Embryonic facial prominence (tissue), 1 donor: Measurements from ENCODE around the gene ITPR3.
"Not testable (repeated sequence)": the region's sequence is repeated elsewhere in the genome, so short reads cannot be mapped to it uniquely, and the experiment has no call there.

Experiments used
- DNase-seq: peaks from one replicate; pipeline ENCODE4 v3.0.0-alpha.2; 2016; ENCODE audit errors: extremely low spot score

ITPR3 gene

DNA sequence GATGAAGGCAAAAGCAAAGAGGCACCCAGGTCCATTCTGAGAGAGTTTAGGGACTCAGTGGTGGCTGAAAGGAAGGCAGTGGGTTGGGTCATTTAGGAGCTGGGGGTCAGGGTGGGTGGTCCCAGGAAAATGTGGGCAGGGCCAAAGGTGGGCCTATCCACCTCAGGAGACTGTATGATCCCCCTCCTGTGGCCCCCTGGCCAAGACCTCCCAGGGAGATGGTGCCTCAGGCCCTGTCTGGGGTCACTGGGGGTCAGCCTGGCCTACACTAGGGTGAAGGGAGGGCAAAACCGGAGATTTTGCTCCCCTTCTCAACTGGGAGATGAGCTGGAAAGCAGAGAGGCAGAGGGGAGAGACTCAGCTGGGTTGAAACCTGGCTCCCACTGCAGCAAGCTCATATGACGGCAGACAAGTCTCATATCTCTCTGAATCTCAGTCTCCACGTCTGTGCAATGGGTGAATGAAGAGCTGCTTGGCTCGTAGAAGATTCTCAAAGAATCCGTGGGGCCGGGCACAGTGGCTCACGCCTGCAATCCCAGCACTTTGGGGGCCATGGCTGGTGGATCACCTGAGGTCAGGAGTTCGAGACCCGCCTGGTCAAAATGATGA, 29.6 kb upstream of the ITPR3 start:
- no peak for DNase-seq

DNA sequence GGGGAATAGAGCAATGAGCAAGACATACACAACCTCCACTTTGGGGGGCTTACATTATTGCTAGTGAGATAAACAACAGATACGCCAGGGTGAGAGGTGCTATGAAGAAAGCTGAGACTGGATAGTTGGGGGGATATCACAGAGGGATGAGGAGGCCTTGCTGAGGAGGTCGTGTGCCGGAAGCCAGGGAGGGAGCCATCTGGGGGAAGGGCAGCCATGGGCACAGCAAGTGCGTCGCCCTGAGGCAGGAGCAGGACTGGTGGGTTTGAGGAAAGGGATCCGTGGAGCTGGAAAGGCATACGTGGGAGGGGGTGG, 28.9 kb upstream of the ITPR3 start:
- DNase-seq: no peak

DNA sequence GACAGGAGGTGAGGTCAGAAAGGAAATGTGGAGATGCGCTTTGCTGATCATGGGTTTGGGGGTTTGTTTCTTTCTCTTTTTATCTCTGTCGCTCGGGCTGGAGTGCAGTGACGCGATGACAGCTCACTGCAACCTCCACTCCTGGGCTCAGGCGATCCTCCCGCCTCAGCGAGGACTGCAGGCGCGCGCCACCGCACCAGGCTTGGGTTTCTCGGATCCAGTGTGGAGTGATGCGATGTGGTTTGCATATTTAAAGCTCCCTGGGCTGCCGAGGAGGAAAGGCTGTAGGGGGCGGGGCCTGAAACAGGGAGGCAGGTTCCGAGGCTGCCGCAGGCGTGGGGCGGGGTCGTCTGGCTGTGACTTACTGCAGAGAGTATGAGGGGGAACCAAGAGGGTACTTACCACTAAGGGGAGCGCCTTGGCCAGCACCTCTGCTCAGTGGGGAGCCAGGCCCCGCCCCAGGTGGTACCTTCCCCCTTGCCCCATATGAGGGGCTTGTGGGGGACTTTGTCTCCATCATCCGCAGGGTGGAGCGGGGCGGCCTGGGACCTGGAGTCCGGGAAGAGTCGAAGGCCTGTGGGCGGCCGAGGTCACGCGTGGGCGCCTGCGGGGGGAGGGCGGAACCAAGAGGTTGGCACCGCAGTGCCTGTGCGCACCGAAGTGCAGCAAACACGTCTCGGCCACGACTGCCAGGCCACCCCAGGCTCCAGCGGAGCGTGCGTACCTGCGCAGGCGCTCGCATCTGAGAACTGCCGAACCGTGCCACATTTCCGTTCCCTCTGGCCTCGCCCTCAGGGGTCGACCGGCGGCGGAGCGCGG, 28.3 kb upstream of the ITPR3 start:
- no peak for DNase-seq

DNA sequence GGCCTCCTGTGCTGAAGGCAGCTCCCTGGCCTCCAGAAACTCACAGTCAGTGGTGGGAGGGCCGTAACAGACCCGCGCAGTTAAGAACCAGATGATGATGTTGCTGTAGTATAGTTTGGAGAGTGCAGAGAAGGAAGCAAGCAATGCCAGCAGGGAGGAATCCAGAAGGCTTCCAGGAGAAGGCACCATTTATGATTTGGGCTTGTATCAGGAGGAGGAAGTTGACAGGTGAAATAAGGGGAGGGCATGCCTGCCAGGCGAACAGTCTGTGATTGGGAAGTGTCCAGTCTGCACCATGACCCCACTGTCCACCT, 27.8 kb upstream of the ITPR3 start:
- DNase-seq: no peak

DNA sequence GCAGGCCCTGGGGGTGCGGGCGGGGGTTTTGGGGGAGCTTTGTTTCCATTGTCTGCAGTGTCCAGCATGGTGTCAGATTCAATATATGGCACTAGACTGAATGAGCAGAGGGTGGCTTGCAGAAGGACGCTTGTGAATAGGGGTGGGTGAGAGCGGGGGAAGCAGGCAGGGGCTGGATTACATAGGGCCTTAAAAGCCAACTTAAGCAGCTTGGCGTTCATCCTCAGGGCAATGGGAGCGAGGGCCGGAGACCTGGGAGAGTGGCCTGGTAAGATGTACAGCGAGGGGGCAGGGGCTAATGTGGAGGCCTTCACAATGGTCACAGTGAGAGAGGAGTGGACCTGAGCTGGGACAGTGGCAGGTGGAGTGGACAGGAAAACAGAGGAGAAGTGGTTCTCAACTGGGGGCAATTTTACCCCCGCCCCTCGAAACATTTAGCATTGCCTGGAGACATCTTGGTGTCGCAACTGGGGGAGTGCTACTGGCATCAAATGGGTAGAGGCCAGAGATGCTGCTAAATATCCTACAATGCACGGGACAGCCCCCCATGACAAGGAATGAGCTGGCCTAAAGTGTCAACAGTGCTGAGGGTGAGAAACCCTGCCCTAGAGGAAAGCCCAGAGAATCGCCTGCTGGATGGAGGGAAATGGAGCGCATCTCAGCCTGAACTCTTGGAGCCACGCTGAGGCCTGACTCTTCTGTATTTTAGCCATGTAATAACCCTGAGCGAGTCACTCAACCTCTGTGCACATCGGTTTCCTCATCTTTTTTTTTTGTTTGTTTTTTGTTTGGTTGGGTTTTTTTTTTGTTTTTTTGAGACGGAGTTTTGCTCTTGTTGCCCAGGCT, 25.9 kb upstream of the ITPR3 start:
- DNase-seq: no peak

DNA sequence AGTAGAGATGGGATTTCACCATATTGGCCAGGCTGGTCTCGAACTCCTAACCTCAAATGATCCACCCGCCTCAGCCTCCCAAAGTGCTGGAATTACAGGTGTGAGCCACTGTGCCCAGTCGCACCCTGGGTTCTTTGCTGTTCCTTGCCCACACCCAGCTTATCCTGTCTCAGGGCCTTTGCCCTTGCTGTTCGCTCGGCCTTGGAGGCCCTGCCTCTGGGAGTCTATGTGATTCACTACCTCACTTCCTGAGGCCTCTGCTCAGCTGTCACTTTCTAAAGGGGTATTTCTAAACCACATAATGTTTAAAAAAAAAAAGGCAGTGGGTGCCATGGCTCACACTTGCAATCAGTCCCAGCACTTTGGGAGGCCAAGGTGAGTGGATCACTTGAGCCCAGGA, 24.2 kb upstream of the ITPR3 start:
- not testable (repeated sequence) for DNase-seq

DNA sequence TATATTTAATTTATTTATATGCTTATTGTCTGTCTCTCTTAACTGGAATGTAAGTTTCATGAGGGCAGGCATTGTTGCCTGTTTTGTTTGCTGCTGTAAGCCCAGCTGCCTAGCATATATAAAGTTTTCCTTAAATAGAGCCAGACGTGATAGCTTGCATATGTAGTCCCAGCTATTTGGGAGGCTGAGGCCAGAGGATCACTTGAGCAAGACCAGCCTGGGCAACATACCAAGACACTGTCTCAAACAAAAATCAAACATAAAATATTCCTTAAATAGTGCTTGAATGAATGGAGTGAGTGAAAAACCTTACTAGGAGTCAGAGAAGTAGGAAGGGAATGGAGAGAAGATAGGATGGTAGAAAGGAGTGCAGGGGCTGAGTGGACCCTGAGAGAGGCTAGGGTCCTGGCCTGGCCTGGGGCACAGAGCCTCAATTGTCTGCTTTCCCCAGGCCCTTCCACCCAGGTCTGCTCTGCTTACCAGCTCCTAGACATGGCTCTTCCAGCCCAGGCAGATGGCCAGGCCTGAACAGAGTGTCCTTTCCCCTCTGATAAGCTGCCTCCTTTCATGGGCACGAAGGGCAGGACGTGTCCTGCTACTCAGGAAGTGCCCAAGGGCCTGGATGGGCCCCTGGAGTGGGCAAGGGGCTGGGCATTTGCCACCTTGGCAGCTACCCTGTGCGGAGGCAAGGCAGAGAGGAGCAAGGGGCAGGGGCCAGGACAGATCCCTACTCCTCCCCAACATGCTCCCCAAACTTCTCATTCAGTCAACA, 23.4 kb upstream of the ITPR3 start:
- DNase-seq: no peak

DNA sequence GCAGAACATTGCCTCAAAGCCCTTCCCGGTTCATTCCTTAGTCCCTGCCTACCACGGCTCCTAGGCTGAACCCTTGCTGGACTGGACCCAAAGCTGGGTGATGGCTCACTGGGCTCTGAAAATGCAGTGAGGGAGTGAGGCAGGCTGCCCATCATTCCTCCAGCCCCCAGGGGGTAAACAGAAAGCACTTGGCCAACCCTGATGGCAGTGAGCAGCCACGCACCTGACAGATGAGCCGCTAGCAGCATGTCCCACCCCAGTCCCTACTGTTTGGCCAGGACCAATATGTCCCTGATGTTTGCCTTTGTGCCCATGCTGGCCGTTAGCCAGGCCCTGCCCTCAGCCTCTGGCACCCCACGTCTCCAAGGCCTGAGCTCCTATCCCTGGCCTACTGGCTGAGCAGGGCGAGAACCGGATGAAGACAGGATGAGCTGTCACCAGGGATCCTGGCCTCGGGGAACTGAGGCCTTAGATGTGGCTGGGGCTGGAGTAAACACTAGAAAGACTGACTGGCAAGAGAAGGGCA, 21.6 kb upstream of the ITPR3 start:
- DNase-seq: no peak

DNA sequence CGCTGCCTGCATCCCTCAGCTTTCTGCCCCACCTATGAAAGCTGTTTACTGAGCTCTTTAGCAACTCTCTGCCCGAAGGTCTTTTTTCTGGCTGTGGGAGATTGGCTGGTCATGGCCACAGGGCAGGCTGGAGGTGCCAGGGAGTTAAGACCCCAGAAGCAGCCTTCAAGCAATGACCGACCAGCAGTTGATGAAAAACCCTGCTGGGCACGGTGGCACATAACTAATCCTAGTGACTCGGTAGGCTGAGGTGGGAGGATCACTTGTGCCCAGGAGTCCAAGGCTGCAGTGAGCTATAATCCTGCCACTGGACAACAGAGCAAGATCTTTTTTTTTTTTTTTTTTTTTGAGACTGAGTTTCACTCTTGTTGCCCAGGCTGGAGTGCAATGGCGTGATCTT, 20.4 kb upstream of the ITPR3 start:
- no peak for DNase-seq

DNA sequence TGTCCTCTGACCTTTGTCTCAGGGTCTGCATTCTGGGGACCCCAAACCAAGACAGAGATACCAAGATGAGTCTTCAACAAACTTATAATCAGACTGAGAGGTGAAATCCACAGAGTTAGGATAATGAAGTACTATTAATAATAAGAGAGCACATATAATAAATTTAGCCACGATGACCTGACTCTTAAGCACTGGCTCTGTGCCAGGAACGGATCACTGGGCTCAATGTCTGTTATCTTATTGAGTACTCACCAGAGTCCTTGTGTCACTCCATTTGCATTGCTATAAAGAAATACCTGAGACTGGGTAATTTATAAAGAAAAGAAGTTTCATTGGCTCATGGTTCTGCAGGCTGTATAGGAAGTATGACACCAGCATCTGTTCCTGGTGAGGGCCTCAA, 18.9 kb upstream of the ITPR3 start:
- no peak for DNase-seq

DNA sequence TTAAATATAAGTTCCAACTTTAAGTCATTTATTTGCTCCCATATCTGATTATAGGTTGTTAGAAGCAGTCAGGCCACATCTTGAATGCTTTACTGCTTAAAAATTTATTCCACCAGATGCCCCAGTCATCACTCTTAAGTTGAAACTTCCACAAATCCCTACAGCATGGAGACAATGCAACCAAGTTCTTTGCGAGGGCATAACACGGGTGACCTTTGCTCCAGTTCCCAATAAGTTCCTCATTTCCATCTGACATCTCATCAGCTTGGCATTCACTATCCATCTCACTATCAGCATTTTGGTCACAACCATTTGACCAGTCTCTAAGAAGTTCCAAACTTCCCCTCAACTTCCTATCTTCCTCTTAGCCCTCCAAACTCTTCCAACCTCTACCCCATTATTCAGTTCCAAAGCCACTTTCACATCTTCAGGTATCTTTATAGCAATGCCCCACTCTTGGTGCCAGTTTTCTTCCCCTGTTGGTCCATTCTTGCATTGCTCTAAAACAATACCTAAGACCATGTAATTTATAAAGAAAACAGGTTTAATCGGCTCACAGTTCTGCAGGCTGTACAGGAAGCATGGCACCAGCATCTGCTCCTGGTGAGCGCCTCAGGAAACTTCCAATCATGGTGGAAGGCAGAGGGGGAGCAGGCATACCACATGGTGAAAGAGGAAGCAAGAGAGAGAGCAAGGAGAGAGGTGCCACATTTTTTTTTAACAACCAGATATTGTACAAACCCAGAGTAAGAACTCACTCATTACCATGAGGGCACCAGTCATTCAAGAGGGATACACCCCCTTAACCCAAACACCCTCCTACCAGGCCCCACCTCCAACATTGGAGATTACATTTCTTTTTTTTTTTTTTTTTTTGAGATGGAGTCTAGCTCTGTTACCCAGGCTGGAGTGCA, 15.9 kb upstream of the ITPR3 start:
- DNase-seq: no peak

DNA sequence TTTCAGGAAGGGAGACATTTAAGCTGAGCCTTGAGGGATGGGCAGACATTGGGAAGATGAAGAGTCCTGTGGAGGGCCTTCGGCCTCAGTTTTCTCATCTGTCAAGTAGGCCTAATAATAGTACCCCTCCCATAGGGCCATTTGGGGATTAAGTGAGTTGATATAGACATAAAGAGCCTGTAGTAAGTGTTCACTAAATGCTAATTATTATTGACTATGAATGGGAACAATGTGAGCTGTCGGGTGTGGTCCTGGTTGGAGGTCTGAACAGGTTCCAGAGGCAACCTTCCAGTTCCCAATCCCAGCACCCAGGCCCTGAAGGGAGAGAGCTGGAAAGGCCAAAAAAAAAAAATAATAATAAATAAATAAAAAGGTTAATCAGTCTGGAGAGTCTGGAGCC, 14.5 kb upstream of the ITPR3 start:
- no peak for DNase-seq

DNA sequence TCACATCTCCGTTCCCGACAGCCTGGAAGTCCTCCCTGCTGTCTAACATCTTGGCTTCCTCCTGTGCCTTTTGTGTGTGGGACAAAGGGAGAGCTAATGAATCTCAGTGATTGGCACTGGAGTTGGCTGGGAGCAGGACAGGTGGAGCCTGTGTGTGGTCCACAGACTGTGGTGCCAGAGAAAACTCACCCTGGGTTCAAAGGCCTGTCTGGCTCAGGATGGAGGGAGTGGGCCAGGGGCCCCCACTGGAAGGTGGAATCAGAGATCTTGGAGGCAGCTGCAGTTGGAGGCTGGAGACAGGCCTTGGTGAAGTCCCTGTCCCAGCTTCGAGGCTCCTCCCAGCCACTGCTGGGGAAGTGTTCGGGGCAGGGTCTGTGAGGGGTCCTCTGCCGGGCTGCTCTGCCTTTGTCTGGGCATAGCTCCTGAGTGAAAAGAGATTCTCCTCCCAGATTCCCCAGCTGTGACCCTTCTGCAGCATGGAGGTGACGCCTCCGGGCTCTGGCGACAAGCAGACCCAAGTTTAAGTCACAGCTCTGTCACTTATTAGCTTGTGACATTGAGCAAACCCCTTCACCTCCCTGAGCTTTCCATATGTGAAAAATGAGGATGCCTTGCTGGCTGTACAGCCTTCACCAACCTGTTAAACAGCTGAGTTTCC, 13.9 kb upstream of the ITPR3 start:
- no peak for DNase-seq

DNA sequence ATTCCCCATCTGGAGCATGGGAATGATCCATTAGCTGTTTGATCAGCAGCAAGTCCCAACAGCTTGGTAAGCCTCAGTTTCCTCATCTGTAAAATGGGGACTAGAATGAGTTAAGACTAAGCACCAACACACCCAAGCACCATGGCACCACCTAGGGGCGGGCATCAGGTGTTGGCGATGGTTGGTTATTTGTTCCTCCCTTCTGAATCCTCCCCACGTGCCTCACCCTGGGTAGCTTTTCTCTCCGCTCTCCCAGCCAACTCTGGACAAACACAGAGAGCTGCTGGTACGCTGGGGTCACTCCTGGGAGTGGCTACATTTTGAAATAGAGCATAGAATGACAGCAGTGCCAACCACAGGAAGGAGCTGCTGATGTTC, 13.3 kb upstream of the ITPR3 start:
- no peak for DNase-seq

DNA sequence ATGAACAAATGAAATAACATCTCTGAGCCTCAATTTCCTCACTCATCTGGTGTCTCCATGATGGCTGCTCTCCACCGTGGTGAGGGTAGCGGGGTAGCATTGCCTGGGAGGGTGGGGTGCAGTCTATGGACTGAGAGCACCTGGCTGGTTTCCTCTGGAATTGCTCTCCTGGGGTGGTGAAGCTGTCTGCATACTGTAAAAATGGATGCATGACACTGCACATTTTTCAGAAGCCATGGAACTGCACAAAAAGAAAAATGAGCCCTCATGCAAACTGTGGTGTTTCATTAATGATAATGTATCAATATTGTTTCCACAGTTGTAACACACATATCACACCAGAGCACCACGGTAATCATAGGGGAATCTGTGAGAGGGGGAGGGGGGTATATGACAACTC, 12.1 kb upstream of the ITPR3 start:
- no peak for DNase-seq

DNA sequence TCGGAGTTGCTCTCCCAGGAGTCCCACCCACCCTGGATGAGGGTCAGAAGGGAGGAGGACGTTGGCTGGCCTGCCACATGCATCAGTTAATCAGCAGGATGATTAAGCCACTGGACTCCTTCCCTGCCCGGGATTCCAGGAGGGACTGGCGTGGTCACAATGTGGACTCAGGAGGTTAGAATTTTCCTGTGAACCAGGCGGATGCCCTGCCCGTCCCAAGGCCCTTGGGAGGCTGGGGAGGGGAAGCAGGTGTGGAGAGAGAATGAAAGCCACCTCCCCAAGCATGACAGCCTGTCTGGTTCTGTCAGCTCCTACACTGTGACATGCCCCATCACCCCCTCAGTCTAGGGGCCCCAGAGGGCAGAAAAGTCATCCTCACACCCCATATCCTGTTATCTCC, 11.6 kb upstream of the ITPR3 start:
- DNase-seq: no peak

DNA sequence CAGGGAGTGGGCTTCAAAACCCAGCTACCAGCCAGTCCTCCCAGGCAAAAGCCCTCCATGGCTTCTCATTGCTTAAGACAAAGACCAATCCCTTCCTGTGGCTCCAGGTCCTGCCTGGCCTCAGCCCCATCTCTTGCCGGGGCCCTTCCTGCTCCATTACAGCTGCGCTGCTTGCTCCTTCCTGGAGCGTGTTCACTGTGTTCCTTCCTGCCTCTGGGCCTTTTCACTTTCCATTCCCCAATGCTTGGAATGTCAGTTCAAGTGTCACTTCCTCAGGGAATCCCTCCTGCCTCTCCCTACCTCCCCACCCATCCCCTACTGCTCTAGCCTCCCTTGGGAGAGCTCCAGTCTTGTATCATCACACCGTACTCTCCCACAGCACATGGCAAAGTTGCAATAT, 11.1 kb upstream of the ITPR3 start:
- DNase-seq: no peak

DNA sequence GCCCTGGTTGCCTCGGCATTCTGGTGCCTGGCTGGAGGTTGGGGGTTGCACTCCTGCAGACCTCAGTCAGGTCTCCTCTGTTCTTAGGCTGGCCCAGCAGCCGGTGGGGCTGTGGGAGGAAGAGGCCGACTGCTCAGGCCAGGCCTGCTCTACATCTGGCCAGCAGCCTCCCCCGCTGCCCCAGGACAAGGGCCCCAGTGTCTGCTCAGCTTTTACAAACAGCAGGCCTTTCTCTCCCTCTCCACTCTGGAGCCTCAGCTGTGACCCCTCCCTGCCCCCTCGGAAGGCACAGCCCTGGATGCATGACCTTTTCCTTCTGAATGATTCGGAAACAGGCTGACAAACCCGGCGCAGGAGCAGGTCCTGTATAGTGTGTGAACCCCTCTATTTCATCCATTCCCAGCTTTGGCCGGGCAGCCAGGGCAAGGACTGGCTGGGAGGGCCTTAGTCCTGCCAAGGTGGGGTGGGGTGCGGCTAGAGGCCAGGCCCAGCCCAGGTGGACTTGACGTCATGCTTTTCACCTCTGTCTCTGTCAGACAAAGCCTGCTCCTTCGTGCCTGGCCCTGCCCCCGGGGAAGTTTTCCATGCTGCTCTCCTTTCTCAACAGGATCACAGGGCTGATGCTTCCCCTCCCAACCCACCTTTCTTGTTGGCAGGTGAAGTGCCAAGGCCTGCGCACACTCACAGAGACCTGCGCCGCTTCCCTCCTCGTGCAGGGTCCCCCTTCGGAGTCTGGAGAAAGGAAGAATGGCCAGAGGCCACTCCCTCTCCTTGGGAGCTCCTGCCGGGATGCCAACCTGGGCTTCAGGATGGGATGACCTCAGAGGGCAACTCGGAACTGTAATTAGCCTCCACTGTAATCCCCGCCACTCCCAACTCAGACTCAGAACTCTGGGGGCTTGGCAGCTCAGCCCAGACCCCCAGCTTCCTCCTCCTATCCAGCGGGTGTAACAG, 10.1 kb upstream of the ITPR3 start:
- no peak for DNase-seq

DNA sequence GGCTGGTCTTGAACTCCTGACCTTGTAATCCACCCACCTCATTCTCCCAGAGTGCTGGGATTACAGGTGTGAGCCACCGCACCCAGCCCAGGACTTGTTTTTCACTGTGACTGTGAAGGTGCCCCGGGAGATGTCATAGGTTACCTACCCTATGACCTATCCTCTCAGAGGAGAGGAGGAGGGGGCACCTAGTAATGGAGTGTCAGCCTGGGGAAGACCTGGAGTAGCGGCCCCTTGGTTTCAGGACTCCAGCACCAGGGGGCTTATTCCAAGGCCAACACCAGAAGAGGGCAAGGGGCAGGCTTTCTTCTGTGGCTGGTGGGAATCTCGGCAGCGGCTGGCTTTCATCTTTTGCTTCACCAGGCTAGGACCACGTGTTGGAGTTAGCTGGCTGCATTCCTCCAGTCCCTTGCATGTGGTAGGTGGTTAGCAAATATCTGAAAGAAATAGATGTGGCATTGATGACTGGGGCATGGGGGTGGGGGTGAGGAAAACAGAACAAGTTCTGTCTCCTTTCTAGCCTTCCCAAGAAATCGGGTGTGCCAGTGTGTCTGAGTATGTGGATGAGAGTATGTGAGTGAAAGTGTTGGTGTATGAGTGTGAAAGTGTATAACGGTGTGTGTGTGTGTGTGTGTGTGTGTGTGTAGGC, 7.9 kb upstream of the ITPR3 start:
- no peak for DNase-seq
